Astrocyte of the spinal cord (primary cell): ENCODE results near the gene OSBPL7.

Experiments used
- DNase-seq: peaks from one replicate; pipeline ENCODE4 v3.0.0; 2011; ENCODE audit warnings: low read depth, low spot score
- H3K4me3 ChIP-seq: 2 replicates; pipeline ENCODE4 v1.5.1; 2011; ENCODE audit warnings: low read depth, mild to moderate bottlenecking, low read length, moderate library complexity
- CTCF ChIP-seq: IDR thresholded peaks from 2 replicates; pipeline ENCODE4 v1.5.1; 2012; ENCODE audit warnings: low read depth, mild to moderate bottlenecking, low read length, inconsistent platforms
- in situ Hi-C: cut with HindIII; loops from 2 replicates; pipeline ENCODE4 v1.10.0; 2017; ENCODE audit warnings: low sequenced_read_pairs

Gene OSBPL7

GRCh38 chr17:47864791-47865216 lies 43.2 kb upstream of the OSBPL7 start:
- DNase-seq: no peak
- in situ Hi-C loops: no loop called here
- no peak overlapping the region for H3K4me3 ChIP-seq
- TF ChIP-seq CTCF: no peak

GRCh38 chr17:47862621-47863440 lies 41.2 kb upstream of the OSBPL7 start:
- no peak overlapping the region for H3K4me3 ChIP-seq
- TF ChIP-seq CTCF: no peak
- peak; percentile 57 for DNase-seq
- in situ Hi-C loops: no loop called here

- in situ Hi-C loops: no loop called here
- DNase-seq: no peak
- no peak overlapping the region for H3K4me3 ChIP-seq
These were observed 38.8 kb upstream of the OSBPL7 start for GRCh38 chr17:47860386-47860785.

GRCh38 chr17:47857551-47858455 lies 36.2 kb upstream of the OSBPL7 start:
- no peak overlapping the region for H3K4me3 ChIP-seq
- TF ChIP-seq CTCF: no peak
- DNase-seq: no peak
- in situ Hi-C loops: no loop called here

More at GRCh38 chr17:47860386-47860785, 38.8 kb upstream of the OSBPL7 start:
- no peak for TF ChIP-seq CTCF

- no peak for TF ChIP-seq CTCF
- DNase-seq: no peak
- in situ Hi-C loops: no loop called here
These were observed 35.2 kb upstream of the OSBPL7 start for GRCh38 chr17:47856830-47857229.

GRCh38 chr17:47855737-47856136 lies 34.1 kb upstream of the OSBPL7 start:
- H3K4me3 ChIP-seq: no peak overlapping the region
- in situ Hi-C loops: no loop called here
- no peak for DNase-seq
- TF ChIP-seq CTCF: no peak

More at GRCh38 chr17:47856830-47857229, 35.2 kb upstream of the OSBPL7 start:
- H3K4me3 ChIP-seq: no peak overlapping the region
